ENCODE measurements around the gene MGA.

MGA gene

DNA sequence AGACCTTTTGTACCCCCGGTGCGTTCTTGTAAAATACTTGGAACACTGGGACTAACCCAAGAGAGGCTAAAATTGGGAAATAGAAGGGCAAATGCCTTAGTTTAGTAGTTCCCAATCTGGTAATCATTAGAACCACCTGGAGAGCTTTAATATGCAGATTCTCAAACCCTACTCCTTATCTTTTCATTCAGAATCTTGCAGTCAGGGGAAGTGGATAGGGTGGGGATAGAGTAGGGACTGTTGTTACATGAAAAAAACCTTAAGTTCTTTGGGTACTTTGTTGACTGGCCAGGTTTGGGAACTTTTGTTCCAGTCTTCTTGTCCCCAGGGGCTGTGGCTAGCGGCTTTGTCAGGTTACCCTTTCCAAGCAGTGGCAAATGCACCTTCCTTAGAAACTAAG lies 130.0 kb downstream of the MGA start:
- TF ChIP-seq, protein P1, sequence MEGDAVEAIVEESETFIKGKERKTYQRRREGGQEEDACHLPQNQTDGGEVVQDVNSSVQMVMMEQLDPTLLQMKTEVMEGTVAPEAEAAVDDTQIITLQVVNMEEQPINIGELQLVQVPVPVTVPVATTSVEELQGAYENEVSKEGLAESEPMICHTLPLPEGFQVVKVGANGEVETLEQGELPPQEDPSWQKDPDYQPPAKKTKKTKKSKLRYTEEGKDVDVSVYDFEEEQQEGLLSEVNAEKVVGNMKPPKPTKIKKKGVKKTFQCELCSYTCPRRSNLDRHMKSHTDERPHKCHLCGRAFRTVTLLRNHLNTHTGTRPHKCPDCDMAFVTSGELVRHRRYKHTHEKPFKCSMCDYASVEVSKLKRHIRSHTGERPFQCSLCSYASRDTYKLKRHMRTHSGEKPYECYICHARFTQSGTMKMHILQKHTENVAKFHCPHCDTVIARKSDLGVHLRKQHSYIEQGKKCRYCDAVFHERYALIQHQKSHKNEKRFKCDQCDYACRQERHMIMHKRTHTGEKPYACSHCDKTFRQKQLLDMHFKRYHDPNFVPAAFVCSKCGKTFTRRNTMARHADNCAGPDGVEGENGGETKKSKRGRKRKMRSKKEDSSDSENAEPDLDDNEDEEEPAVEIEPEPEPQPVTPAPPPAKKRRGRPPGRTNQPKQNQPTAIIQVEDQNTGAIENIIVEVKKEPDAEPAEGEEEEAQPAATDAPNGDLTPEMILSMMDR (IDR thresholded peaks at IDR 0.05; ENCODE audit: control insufficient read depth, insufficient read depth, low read depth, low read length, missing control alignments): no peak
- no peak for DNase-seq (ENCODE audit: low read depth)
- no peak overlapping the region for H3K4me3 ChIP-seq (ENCODE audit: control insufficient read depth, low read depth, low read length)

- TF ChIP-seq, protein P1 (IDR thresholded peaks at IDR 0.05; ENCODE audit: control insufficient read depth, insufficient read depth, low read depth, low read length, missing control alignments): no peak
- no peak overlapping the region for H3K4me3 ChIP-seq (ENCODE audit: control insufficient read depth, low read depth, low read length)
- no peak for DNase-seq (ENCODE audit: low read depth)
These were observed 130.7 kb downstream of the MGA start for GRCh38 chr15:41790756-41791546.

DNA sequence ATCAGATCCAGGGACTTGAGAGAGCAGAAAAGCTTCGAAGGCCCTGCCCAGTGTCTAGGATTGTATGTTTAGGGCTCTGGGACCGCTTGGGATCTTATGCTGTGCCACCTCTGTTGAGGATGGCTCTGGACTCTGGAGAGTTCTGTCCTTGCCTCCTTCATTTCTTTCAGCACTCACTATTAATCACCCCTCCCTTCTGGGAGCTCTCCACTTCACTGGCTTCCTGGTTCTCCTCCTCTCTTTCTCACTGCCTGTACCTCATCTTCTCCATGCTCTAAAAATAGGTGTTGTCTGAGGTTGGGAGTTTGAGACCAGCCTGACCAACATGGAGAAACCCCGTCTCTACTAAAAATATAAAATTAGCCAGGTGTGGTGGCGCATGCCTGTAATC lies 131.3 kb downstream of the MGA start:
- TF ChIP-seq, protein P1 (IDR thresholded peaks at IDR 0.05; ENCODE audit: control insufficient read depth, insufficient read depth, low read depth, low read length, missing control alignments): no peak
- DNase-seq (ENCODE audit: low read depth): no peak
- H3K4me3 ChIP-seq (ENCODE audit: control insufficient read depth, low read depth, low read length): no peak overlapping the region

- no peak overlapping the region for H3K4me3 ChIP-seq (ENCODE audit: control insufficient read depth, low read depth, low read length)
- TF ChIP-seq, protein P1 (IDR thresholded peaks at IDR 0.05; ENCODE audit: control insufficient read depth, insufficient read depth, low read depth, low read length, missing control alignments): no peak
- no peak for DNase-seq (ENCODE audit: low read depth)
These were observed 131.9 kb downstream of the MGA start for GRCh38 chr15:41792000-41792637.

- no peak overlapping the region for H3K4me3 ChIP-seq (ENCODE audit: control insufficient read depth, low read depth, low read length)
- peak; percentile 21 for DNase-seq (ENCODE audit: low read depth)
- TF ChIP-seq, protein P1 (IDR thresholded peaks at IDR 0.05; ENCODE audit: control insufficient read depth, insufficient read depth, low read depth, low read length, missing control alignments): no peak
These were observed 133.9 kb downstream of the MGA start for GRCh38 chr15:41794081-41794480.

DNA sequence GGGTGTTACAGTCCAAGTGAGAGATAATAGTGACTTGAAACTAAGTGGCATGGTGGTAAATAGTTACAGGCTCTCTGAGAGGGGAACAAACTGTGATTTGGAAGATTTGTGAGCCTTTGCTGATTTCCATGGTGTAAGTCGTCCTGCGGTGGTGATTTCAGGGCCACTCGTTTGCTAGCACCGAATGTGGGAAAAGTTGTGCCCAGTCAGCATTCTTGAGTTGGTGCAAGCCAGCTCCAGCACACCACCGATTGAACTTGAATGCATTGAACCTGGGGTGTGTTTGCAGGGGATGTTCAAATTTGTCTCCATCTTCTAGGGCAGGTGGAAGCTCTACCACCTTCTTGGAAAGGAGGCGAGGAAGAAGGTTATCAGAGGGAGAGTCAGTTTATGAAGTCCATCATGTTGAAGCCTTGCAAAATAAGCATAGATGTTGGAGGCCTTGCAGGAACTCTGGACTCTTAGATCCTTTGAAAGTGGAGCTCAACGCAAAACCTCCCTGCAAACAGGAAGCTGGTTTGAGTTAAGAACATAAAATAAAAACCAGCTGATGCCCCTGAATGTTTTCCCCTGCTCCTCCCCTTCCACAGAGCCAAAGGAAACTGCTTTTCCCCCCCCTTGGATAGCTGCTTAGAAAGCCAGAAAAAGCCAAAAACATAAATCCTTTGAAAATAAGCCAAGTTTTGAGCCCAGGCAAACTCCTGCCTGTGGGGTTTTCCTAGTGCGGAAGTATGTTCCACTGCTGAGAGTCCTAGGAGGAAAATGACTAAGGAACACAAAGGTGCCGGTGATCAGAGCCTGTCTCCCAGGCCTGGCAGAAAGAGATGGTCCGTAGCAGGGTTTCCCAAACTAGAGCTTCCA lies 136.0 kb downstream of the MGA start:
- H3K4me3 ChIP-seq (ENCODE audit: control insufficient read depth, low read depth, low read length): no peak overlapping the region
- DNase-seq (ENCODE audit: low read depth): peak; percentile 74
- TF ChIP-seq, protein P1 (IDR thresholded peaks at IDR 0.05; ENCODE audit: control insufficient read depth, insufficient read depth, low read depth, low read length, missing control alignments): no peak

Data from AG09309 (cell line).